GM18508 (cell line): ENCODE data around the gene SLC25A30.

Experiments used
- ATAC-seq: cut with Tn5 transposase; IDR thresholded peaks from one replicate; pipeline ENCODE4 v1.9.1; 2021; ENCODE audit warnings: moderate number of reproducible peaks; ENCODE audit not compliant: insufficient read depth, unreplicated experiment

SLC25A30 gene, protein sequence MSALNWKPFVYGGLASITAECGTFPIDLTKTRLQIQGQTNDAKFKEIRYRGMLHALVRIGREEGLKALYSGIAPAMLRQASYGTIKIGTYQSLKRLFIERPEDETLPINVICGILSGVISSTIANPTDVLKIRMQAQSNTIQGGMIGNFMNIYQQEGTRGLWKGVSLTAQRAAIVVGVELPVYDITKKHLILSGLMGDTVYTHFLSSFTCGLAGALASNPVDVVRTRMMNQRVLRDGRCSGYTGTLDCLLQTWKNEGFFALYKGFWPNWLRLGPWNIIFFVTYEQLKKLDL

DNA sequence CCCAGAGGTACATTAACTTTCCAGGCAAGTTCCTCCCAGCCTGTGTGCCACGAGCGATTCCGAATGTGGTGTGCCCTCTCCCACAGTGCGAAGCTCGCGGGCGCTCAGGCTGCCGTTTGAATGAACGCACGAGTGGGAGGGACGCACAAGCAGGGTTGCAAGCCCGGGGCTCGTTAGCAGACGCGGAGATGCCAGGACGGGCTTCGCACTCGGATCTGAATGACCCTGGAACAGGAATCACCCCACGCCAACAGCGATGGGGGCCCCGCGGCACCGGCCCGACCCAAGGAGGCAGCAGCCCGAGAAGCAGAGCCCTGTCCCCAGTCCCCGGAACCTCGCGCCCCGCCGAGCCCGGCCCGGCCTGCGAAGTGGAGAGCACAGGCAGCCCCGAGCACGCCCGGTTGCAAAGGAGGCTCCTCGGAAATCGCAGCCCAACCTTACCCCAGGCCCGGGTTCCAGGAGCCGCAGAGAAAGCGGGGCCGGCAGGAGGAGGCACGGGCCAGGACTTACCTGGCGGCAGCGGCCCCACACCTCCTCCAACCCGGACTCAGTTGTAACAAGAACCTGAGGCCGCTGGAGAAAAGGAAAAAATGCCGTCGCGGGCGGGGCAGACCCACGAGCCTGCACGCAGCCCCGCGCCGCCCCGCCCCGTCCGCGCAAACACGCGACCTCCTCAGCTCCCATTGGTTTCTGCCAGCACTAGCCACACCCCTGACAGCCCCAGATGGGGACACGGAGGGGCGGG is at the start of gene SLC25A30:
Gene SLC25A30, minus strand, starts transcription at position 584 of the 745 bp plus-strand sequence. CDS start 6,948 bp downstream, outside the sequence.
- peak; percentile 80 for ATAC-seq

DNA sequence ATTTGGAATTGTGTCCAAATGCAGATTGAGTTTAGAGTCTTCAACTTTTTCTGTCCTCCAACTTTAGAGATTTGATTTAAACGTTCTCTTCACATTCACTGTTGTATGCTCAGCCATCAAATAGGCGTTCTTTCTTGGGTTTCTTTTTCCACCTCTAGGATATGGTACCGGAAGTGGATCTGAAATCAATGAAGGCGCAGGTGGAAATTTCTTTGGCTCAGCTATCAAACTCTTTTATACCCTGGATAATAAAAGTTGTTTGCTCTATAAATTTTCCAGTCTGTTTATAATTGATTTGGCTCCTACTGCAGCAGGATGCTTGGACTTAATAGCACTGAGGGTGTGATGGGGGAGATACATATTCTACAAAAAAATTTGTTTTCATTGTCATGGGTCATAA is 48.2 kb upstream of the SLC25A30 start:
- no peak for ATAC-seq

DNA sequence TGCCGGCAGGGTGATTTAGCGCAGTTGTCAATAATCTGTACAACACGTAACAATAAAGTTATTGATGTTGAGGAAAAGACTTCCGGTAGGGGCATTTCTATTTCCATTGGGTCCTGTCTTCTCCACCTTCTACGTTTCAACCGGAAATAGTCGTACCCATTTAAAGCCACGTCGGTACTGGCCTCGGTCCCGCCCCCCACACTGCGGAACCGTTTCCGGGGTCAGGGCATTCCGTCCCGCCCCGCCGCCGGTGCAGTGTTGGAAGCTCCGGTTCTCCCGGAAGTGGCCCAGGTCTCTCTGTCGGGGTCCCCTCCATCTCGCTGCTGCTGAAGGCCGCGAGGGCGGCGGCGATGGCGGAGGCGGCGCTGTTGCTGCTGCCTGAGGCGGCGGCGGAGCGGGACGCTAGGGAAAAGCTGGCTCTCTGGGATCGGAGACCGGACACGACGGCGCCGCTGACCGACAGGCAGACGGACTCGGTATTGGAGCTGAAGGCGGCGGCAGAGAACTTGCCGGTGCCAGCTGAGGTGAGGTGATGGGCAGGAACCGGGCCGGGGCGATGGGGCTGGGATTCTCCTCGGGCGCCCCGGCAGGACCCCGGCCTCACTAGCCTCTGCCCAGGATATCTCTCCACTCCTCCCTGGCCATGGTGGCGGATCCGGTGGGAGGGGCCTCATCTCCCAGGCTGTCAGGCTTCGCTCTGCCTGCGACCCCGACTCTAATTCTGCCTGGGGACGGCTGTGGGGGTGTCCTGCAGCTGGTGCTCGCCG is 46.7 kb upstream of the SLC25A30 start, which contains the start of gene COG3:
Gene COG3, plus strand, starts transcription at position 253 of the 767 bp plus-strand sequence. Its CDS starts 98 bp downstream, at position 351.
- ATAC-seq = peak; percentile 82

DNA sequence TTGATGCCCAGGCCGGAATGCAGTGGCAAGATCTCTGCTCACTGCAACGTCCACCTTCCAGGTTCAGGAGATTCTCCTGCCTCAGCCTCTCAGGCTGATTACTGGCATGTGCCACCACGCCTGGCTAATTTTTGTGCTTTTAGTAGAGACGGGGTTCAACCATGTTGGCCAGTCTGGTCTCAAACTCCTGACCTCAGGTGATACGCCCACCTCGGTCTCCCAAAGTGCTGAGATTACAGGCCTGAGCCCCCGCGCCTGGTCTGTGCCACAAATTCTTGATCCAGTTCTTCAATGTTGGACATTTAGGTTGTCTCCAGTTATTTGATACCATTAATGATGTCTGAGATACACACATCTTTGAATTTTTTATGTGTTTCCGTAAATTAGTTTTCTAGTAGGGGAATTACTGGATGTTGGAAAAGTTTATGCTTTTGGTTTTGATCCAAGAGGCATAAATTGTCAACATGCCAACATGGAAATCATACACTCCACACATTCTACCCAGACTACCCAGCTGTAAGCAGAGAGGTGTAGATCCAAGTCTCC is 46.0 kb upstream of the SLC25A30 start:
- no peak for ATAC-seq

DNA sequence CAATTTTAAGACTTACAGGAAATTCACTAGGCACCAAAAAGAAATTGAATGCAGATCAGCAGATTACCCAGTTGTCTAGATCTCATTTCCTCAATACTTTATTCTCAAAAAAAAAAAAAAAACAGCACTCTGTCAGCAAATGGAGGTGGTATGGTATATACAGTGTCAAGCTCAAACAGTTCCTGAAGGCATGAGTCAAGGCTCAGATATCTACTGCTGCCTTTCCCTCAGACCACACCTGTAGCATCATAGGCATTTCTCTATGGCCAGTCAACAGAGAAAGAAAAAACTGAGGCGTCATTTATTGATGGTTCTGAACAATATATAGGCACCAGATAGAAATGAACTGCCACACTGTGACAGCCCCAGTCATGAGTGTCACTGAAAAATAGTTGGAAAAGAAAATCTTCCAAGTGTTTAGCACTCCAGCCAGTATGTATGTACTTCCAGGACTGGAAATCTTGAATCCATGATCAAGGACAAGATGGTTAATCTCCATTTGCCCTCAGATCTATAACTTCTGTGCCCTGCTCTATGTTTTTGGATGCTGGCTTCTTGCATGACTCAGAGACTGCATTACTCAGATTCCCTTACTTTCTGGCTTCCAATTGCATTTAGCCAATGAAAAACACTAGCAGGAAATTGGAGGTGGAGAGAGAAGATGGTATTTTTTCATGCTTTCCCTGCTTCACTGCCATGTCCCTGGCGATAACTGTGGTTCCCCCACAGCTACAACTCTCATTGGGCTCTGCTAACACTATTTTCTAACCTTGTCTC is 38.2 kb upstream of the SLC25A30 start:
- no peak for ATAC-seq

DNA sequence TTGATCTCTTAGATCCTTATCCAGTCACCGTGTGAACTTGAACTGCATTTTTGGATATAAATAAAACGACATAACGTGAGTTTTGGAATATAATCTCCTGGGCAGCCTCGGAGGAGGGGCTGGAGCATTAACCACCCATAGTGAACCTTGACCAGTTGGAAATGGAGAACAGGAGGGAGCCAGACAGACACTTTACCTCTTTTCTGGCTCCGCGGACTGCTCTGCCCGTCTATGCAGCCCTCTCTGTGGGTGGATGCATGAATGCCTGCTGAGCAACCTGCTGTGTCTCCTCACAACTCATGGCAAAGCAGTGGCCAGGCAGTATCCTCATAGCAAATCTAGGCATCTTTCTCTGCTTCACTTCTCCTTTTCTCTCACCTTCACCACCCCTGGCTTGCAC is 36.0 kb upstream of the SLC25A30 start:
- ATAC-seq = no peak

DNA sequence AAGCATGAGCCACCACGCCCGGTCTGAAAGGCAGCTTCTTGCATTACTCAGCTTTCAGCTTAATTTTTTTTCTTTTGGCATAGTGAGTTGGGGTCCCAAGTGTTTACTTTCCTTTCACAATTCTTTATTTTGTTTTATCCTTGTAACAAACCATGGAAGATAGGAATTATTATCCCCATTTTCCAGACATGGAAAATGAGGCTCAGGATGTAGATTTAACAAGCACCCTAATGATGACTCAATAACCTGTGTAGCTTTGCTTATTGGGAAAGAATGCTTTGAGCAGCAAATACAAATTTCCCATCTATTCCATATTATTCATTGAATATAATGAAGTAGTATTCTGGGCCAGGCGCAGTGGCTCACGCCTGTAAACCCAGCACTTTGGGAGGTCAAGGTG is 33.1 kb upstream of the SLC25A30 start:
- no peak for ATAC-seq

DNA sequence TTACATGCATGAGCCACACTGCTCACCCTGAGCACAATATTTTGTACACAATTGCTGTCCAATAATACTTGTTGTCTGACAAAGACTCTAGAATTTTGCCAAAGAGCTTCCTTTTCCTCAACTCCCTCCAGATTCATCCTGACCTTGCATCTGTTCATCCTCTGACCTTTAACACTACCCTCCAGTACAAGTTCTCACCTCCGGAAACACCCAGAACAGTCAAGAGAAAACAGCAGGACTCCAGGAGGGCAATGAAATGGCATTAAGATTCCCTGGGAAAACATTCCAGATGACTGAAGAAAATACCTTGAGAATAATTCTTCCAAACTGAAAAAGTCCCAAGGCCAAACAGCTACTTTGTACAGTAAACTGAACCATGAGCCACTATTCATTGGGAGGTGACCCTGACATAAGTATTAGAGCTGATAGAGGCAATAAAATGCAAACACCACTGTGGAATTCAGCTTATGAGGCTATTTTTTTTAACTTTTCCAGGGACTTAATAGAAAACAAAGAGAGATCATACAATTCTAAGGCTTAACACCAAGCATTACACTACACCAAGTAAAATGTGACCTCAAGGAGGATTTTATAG is 30.9 kb upstream of the SLC25A30 start:
- no peak for ATAC-seq

DNA sequence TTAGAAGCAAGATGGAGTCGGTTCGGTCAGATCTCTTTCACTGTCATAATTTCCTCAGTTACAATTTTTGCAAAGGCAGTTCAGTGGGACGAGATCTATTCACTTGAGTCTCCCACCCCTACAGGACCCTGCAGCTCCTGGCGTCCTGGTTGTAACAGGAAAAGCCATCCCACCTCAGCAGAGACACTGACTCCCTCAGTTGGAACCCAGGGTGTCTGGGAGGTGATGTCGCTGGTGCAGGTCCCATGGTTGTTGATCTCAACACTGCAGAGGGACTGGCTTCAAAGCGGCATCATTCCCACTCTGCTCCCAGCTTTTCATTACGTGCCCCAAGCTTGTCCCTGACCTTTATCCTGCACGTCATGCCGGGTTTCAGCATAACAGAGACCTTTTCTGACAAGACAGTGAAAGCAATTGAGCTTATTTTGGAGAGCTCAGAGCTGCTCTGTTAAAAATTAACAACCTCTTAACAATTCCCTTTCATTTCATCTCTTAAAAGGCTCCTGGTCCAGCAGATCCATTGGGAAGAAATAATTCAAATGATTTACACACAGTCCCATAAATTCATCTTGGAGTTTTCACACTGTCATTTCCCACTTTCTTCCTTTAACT is 29.0 kb upstream of the SLC25A30 start:
- ATAC-seq = no peak

DNA sequence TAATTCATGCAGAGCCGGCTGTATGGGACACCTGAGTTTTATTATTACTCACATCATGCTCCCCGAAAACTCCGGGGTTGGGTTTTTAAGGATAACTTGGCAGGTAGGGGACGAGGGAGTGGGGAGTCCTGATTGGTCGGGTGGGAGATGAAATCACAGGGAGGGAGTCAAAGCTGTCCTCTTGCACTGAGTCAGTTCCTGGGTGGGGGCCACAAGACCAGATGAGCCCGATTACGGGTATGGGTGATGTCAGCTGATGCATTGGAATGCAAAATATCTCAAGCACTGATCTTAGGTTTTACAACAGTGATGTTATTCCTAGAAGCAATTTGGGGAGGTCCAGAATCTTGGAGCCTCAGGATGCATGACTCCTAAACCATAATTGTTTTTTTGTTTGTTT is 28.0 kb upstream of the SLC25A30 start:
- no peak for ATAC-seq

DNA sequence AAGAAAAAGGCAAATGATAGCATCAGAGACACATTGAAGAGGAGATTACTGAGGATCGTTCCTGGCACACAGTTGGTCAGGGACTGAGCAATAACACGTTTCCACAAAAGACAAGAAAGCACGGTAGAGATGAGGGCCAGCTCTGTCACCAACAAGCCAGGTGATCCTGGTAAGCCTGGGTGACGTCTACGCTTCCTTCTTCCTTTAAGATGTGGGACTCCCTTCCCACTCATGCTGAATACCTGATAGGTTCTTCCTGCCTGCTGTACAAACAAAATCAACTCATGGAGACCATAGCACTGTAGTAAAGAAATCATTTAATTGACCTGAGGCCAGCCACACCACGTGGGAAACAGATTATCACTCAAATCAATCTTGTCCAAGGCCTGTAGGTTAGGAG is 26.9 kb upstream of the SLC25A30 start:
- ATAC-seq = no peak

DNA sequence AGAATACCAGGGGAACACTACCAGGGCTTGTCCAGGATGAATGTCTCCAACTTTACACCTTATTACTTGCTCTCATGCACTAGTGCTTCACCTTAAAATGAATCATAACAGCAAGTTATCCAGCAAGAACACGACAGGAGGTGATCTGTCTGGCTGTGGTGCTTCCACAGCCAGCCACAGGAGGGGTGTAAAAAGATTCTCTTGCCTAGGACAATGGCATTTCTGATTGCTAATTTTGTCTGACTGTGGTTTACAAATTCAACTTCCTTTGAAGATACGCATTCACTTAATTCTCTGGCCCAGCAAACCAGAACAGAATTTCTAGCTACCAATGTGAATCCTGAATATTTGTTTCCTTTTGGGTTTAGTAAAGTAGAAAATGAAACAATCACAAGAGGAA is 23.5 kb upstream of the SLC25A30 start:
- ATAC-seq = no peak

DNA sequence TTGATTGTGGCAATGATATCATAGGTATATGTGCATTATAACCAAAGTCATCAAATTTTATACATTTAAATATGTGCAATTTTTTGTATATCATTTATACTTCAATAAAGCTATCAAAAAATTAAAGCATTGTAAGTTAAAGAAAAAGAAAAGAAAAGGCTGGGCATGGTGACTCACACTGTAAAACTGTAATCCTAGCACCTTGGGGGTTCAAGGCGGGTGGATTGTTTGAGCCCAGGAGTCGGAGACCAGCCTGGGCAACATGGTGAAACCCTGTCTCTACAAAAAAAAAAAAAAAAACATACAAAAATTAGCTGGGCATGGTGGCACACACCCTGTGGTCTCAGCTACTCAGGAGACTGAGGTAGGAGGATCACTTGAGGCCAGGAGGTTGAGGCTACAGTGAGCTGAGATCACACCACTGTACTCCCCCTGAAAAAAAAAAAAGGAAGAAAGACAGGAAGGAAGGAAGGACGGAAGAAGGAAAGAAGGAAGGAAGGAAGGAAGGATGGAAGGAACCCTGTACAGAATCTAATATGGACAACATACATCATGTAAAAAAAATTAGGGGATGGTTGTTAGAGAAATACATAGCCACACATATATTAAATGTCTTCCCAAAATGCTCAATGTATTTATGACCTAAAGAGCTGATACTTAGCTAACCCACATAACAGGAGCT is 21.7 kb upstream of the SLC25A30 start:
- ATAC-seq = no peak

DNA sequence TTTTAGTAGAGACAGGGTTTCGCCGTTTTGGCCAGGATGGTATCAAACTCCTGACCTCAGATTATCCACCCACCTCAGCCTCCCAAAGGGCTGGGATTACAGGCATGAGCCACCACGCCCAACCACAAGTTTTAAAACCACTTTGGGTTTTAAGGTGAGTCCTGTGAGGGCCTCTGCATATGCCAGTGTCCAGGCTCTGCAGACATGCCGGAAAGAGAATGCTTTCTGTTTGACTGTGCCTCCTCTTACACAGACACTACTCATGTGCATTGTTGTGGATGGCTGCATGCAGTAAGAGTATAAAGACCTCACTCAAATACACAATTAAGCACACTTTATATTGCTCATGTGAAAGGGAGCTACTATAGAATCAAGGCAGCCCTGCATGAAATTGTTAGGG is 20.8 kb upstream of the SLC25A30 start:
- ATAC-seq = no peak

DNA sequence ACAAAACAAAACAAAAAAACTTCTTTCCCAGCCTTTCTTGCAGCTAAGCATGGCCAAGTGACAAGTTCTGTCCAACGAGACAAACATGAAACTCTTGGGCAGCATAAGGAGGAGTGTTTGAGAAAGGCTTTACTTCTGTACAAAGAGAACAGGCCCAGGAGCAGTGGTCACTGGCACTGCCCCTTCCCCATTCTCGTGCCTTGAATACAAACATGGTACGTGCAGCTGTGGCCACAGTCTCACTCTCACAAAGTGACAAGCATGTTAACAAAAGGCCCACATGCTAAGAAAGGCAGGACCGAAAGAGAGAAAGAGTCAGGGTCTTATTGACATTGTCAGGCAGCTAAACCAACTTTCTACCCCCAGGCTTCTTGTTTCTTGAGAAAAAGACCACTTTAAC is 19.8 kb upstream of the SLC25A30 start:
- no peak for ATAC-seq

DNA sequence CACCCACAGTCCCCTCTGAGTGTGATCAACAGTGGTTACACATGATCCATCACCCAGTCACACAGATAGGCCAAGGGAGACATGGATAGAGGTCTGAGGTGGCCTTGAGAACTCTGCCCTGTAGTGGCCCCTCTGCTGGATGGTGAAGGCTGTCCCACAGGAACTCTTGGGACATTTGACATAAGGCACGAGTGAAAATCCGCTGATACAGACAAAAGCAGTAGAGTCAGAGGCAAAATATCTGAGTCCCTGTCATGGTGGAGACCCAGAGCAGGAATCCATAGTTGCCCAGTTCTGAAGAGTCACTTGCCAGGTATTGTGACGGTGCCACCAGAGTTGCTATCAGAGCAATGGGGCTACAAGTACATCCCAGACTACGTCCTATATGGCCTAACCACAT is 18.8 kb upstream of the SLC25A30 start:
- ATAC-seq = no peak

DNA sequence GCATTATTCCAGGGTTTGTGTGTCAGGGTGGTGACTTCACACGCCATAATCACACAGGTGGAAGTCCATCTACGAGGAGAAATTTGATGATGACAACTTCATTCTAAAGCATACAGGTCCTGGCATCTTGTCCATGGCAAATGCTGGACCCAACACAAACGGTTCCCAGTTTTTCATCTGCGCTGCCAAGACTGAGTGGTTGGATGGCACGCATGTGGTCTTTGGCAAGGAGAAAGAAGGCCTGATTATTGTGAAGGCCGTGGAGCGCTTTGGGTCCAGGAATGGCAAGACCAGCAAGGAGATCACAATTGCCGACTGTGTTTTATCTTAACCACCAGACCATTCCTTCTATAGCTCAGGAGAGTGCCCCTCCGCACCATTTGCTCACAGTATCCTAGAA is 18.2 kb upstream of the SLC25A30 start:
- ATAC-seq = no peak

DNA sequence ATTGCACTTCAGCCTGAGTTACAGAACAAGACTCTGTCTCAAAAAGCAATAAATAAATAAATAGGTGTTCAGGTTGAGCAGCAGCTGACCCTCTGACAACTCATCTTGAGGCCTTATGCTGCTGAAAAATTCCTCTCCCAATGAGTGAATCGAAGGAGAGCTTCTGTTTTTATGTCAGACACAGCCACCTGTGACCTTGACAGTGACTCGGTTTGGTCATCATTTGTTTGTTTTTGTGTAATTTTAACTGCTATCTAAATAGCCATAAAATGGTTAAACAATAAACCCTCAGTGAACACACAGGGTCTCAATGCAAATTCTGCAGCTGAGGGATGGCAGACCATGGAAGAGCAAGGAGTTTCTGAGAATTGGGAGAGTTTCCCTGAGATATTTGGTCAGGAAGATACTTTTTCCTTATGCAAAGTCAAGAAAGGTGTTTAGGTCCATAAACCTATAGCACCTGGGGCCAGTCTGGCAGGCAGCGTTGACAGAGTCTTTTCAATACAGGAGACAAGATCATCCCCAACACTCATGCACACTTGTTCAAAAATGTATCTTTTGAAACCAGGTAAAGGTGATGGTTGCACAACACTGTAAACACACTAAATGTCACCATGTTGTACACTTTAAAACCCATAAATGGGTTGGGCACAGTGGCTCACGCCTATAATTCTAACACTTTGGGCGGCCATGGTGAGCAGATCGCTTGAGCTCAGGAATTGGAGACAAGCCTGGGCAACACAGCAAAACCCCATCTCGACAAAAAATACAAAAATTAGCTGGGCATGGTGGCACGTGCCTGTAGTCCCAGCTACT is 16.6 kb upstream of the SLC25A30 start:
- ATAC-seq = no peak
